ENCODE data around the gene GIMAP5. TPM values are rescaled to one million over a fixed set of nuclear protein-coding genes. Genes with fewer than 3 reads are reported as not detected.
A peak's percentile ranks its signal among the peaks of the same experiment; 100 is the strongest.

GIMAP5 gene
- total and polyA plus RNA-seq, 9 of the 15 experiments (the other 6 are each of a cell fraction or from before 2014, with no cell fraction given): 0.35 TPM; not detected in 8

DNA sequence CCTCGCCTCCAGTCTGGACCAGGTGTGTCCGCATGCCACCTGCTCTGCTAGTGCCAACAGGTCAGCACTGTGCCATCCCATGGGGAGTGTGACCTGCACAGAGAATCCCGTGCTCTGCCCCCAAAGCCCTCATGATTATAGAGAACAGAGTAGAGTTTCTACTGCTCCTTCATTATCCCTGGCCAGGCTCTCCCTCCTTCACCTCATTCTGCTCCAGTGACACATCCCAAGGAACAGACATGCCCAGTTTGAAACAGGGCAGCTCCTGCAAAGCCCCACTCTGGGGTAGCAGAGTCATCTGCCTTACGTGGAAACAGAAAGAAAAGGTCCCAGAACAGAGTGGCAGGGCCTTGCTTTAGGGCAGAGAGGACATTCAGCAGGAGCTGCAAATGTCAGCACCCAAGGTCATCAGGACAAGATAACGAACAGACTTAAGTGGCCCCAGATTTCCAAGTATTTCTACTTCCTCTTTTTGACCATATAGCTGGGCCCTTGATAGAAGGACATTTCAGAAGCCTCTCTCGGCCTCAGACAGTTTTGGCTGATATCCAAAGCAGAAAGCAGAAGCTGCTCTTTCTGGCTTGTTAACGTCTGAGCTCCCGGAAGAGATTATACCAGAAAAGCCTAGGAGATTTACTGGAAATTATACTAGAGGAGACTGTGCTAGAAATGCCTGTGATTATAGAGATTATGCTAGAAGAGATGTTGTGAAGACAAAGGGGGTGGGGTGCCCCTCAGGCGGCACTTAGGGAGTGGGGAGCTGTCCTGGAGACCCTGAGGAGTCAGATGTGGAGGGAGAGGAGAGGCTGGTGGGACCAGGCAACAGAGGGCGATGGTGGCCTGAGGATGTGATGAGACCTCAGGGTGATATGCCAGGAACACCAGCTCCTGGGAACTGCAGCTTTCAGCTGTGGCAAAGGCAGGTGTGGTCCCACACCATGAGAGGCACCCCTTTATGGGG, 50.4 kb downstream of the GIMAP5 start (continued):
- TF ChIP-seq RBM14 (IDR thresholded peaks at IDR 0.05; ENCODE audit: borderline replicate concordance, insufficient read depth, low read depth, low read length) (no peak), DNMT1 (IDR thresholded peaks at IDR 0.05) (no peak), KDM4B (IDR thresholded peaks at IDR 0.05; ENCODE audit: borderline replicate concordance in 2 of 2, low read depth in 1 of 2) (no peak; a peak in 1 of 4 replicates), MYNN (IDR thresholded peaks at IDR 0.05) (peak; percentile 28; the same call in 1 of the 2 replicates), MYNN (CRISPR knock-in tag; IDR thresholded peaks at IDR 0.05) (no peak), SREBF1 (IDR thresholded peaks at IDR 0.05; ENCODE audit: borderline replicate concordance, low read depth, low read length) (no peak), ZBED1 (IDR thresholded peaks at IDR 0.05) (no peak), CBX3 (IDR thresholded peaks at IDR 0.05; ENCODE audit: borderline replicate concordance in 1 of 2, low read length in 2 of 2) (no peak), GATAD2A (IDR thresholded peaks at IDR 0.05) (0 out of 2 replicates have a peak, but pooled peaks have one; percentile 37), SMAD1 (IDR thresholded peaks at IDR 0.05; ENCODE audit: low read depth, low read length, partially characterized antibody) (peak; percentile 70), TARDBP (IDR thresholded peaks at IDR 0.05) (peak; percentile 71; the same call in 1 of the 2 replicates), HLTF (IDR thresholded peaks at IDR 0.05) (no peak), FOXM1 (IDR thresholded peaks at IDR 0.05; ENCODE audit: low read depth) (peak; percentile 59; the same call in 1 of the 2 replicates), FOXM1 (CRISPR knock-in tag; IDR thresholded peaks at IDR 0.05; ENCODE audit: low read depth) (no peak), PHB2 (IDR thresholded peaks at IDR 0.05; ENCODE audit: low read depth) (no peak), NFYB (IDR thresholded peaks at IDR 0.05; ENCODE audit: extremely low read depth, insufficient read length) (no peak), SAP30 (IDR thresholded peaks at IDR 0.05; ENCODE audit: borderline replicate concordance, insufficient read depth, low read depth, low read length, poor library complexity, severe bottlenecking) (no peak), CHCHD3 (CRISPR knock-in tag; IDR thresholded peaks at IDR 0.05) (no peak), POLR2B (IDR thresholded peaks at IDR 0.05; ENCODE audit: low read depth, partially characterized antibody) (no peak), ZNF263 (CRISPR knock-in tag; IDR thresholded peaks at IDR 0.05; ENCODE audit: borderline replicate concordance) (no peak), ILK (tag; IDR thresholded peaks at IDR 0.05; ENCODE audit: borderline replicate concordance, low read depth) (no peak), ERF (CRISPR knock-in tag; IDR thresholded peaks at IDR 0.05) (no peak), ZNF584 (CRISPR knock-in tag; IDR thresholded peaks at IDR 0.05; ENCODE audit: low read depth) (no peak), ATF3 (IDR thresholded peaks at IDR 0.05) (peak; percentile 15; the same call in 1 of the 2 replicates), ATF3 (CRISPR knock-in tag; conservative IDR thresholded peaks at IDR 0.05) (no peak)
- TF ChIP-seq, protein P1, sequence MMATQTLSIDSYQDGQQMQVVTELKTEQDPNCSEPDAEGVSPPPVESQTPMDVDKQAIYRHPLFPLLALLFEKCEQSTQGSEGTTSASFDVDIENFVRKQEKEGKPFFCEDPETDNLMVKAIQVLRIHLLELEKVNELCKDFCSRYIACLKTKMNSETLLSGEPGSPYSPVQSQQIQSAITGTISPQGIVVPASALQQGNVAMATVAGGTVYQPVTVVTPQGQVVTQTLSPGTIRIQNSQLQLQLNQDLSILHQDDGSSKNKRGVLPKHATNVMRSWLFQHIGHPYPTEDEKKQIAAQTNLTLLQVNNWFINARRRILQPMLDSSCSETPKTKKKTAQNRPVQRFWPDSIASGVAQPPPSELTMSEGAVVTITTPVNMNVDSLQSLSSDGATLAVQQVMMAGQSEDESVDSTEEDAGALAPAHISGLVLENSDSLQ (IDR thresholded peaks at IDR 0.05): peak; percentile 73
- TF ChIP-seq, protein P2, sequence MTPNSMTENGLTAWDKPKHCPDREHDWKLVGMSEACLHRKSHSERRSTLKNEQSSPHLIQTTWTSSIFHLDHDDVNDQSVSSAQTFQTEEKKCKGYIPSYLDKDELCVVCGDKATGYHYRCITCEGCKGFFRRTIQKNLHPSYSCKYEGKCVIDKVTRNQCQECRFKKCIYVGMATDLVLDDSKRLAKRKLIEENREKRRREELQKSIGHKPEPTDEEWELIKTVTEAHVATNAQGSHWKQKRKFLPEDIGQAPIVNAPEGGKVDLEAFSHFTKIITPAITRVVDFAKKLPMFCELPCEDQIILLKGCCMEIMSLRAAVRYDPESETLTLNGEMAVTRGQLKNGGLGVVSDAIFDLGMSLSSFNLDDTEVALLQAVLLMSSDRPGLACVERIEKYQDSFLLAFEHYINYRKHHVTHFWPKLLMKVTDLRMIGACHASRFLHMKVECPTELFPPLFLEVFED (CRISPR knock-in tag; conservative IDR thresholded peaks at IDR 0.05): 0 out of 2 replicates have a peak, but pooled peaks have one; percentile 36

All from K562 (cell line).